Hepatocyte (in vitro differentiated cells): ENCODE results near the gene C2orf74.

Experiments
- CTCF ChIP-seq: fragments of 200-600 bp; sonication (generic); IDR thresholded peaks from 2 replicates; pipeline ENCODE4 v1.5.1; 2016; ENCODE audit warnings: antibody characterized with exemption, mild to moderate bottlenecking; ENCODE audit not compliant: poor library complexity
- EZH2 ChIP-seq: fragments of 200-600 bp; sonication (generic); IDR thresholded peaks from 2 replicates; pipeline ENCODE4 v1.6.1; 2016; ENCODE audit warnings: antibody characterized with exemption, mild to moderate bottlenecking, borderline replicate concordance
- EZH2phosphoT487 ChIP-seq: fragments of 200-600 bp; sonication (generic); IDR thresholded peaks from one replicate; pipeline ENCODE4 v1.6.1; 2018; ENCODE audit warnings: antibody characterized with exemption, mild to moderate bottlenecking, low read depth, moderate library complexity; ENCODE audit not compliant: unreplicated experiment, severe bottlenecking

DNA sequence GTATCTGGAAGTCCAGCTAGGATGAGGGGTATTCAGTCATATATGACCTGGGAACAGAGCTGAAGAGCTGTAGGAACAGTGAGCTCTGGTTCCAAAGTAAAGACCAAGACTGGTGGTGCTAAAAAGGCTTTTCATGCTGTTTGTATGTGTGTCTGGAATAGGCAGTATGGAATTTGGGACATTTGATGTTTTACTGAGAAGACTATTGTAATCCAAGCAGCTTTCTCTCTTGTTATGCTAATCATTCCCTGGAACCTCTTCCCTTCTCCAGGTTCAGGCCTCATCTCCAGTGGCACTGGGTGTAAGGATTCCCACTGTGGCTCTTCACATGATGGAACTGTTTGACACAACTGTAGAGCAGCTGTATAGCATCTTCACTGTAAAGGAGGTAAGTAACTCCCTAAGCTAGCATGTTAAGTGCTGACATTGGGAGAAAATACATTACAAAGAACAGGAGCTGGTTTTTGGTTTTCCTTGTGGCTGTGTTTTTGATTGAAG lies 23.3 kb downstream of the C2orf74 start:
- TF ChIP-seq CTCF (no peak), EZH2 (no peak), EZH2phosphoT487 (no peak)
